PFSK-1 (cell line): ENCODE measurements around the gene COL5A3.

Experiments used
- POLR2AphosphoS5 ChIP-seq: IDR thresholded peaks from 2 replicates; pipeline ENCODE4 v1.6.1; 2012; ENCODE audit warnings: low read depth, mild to moderate bottlenecking, control low read depth, low read length, moderate library complexity
- SIN3A ChIP-seq: IDR thresholded peaks from 2 replicates; pipeline ENCODE4 v1.6.1; 2012; ENCODE audit warnings: mild to moderate bottlenecking, low read length, moderate library complexity, borderline replicate concordance; ENCODE audit not compliant: insufficient read depth
- TAF1 ChIP-seq: IDR thresholded peaks from 2 replicates; pipeline ENCODE4 v1.6.1; 2012; ENCODE audit warnings: low read length, control low read depth, borderline replicate concordance; ENCODE audit not compliant: insufficient read depth
- TF ChIP-seq, protein P1 (sequence below), 2 experiments: IDR thresholded peaks; 2 replicates each; pipeline versions ENCODE4 v1.6.1 to v1.8.0; 2011 to 2012; ENCODE audit warnings: low read depth in 2 of 2, low read length in 2 of 2, control low read depth in 1 of 2, inconsistent platforms in 1 of 2, mild to moderate bottlenecking in 1 of 2, moderate library complexity in 1 of 2; ENCODE audit not compliant: insufficient read depth in 1 of 2

DNA sequence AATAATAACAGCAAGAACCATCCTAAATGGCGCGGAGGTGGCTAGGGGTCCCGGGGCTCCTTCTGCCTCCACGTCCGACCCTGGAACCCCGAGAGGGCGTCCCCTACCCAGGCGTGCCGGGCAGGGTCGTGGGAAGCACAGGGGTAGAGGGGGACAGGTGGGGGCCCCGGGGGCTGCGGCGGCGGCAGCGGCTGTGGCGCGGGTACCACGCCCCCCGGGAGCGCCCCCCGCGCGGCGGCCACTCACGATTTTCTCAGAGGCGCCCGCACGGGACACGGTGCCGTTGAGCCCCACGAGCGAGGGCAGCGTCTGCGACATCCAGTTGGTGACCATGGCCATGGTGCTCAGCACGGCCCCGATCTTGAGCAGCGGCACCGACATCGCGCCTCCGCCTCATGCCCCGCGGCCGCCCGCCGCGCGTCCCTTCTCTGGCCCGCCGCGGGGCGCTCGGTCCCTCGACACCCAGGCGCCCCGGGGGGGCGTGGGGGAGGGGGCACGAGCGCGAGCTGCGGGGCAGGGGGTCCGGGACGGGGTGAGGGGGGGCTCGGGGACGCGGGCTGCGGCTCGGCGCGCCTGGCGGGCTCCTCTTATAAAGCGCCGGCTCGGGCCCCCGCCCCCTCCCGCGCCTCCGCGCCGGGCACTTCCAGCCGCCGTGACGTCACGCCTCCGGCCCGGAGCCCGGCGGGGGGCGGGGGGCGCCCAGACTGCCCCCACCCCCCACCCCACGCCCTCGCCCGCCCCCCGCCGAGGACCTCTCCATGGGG, 96.9 kb downstream of the COL5A3 start:
- no peak for TF ChIP-seq TAF1
- TF ChIP-seq, protein P1, sequence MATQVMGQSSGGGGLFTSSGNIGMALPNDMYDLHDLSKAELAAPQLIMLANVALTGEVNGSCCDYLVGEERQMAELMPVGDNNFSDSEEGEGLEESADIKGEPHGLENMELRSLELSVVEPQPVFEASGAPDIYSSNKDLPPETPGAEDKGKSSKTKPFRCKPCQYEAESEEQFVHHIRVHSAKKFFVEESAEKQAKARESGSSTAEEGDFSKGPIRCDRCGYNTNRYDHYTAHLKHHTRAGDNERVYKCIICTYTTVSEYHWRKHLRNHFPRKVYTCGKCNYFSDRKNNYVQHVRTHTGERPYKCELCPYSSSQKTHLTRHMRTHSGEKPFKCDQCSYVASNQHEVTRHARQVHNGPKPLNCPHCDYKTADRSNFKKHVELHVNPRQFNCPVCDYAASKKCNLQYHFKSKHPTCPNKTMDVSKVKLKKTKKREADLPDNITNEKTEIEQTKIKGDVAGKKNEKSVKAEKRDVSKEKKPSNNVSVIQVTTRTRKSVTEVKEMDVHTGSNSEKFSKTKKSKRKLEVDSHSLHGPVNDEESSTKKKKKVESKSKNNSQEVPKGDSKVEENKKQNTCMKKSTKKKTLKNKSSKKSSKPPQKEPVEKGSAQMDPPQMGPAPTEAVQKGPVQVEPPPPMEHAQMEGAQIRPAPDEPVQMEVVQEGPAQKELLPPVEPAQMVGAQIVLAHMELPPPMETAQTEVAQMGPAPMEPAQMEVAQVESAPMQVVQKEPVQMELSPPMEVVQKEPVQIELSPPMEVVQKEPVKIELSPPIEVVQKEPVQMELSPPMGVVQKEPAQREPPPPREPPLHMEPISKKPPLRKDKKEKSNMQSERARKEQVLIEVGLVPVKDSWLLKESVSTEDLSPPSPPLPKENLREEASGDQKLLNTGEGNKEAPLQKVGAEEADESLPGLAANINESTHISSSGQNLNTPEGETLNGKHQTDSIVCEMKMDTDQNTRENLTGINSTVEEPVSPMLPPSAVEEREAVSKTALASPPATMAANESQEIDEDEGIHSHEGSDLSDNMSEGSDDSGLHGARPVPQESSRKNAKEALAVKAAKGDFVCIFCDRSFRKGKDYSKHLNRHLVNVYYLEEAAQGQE (IDR thresholded peaks at IDR 0.05; ENCODE audit: insufficient read depth in 1 of 2, low read depth in 2 of 2, low read length in 2 of 2) = no peak
- TF ChIP-seq SIN3A = no peak
- no peak for TF ChIP-seq POLR2AphosphoS5
